HEK293 (cell line): ENCODE data around the gene SEC23B.

Source experiments
- CTCF ChIA-PET: fragments of 350-600 bp; formaldehyde crosslinking; extraction: SDS; loops from one replicate; lab custom pipeline; 2021; ENCODE audit warnings: antibody characterized with exemption; lab: Yijun Ruan, JAX
- POLR2A ChIA-PET: fragments of 300-600 bp; formaldehyde crosslinking; extraction: SDS; loops from one replicate; lab custom pipeline; 2020; ENCODE audit warnings: antibody characterized with exemption, inconsistent platforms; lab: Yijun Ruan, JAX
- H3K27ac ChIP-seq: fragments of 200-500 bp; sonication (Bioruptor generic); 2 replicates; pipeline ENCODE4 v1.5.1; 2014; ENCODE audit warnings: low read depth, low read length, control low read depth, inconsistent platforms; ENCODE audit errors: extremely low read depth
- H3K36me3 ChIP-seq, 2 experiments: fragments of 200-500 bp in 1 of 2; sonication (Bioruptor generic) in 1 of 2; 1 replicate in 1 of 2; 2 replicates in 1 of 2; pipeline ENCODE4 v1.5.1; 2014 to 2017; ENCODE audit warnings: inconsistent platforms in 2 of 2, low read length in 2 of 2; ENCODE audit not compliant: control insufficient read depth in 2 of 2, insufficient read depth in 1 of 2
- H3K4me1 ChIP-seq: fragments of 200-500 bp; sonication (Bioruptor generic); 2 replicates; pipeline ENCODE4 v1.5.1; 2014; ENCODE audit warnings: mild to moderate bottlenecking, low read length, inconsistent platforms; ENCODE audit not compliant: control insufficient read depth, insufficient read depth
- H3K4me3 ChIP-seq: 2 replicates; pipeline ENCODE4 v1.5.1; 2011; ENCODE audit warnings: low read depth, mild to moderate bottlenecking, control low read depth, low read length, moderate library complexity
- H3K9me3 ChIP-seq: fragments of 200-500 bp; sonication (Bioruptor generic); 2 replicates; pipeline ENCODE4 v1.5.1; 2014; ENCODE audit warnings: low read depth, low read length, inconsistent platforms; ENCODE audit not compliant: control insufficient read depth, insufficient read depth
- IKZF3 ChIP-seq: fragments of 450-650 bp; IDR thresholded peaks from 2 replicates; pipeline ENCODE4 v1.5.0; 2018; ENCODE audit warnings: missing biosample characterization, mild to moderate bottlenecking, missing genetic modification characterization, moderate library complexity
- WT1 ChIP-seq: fragments of 450-650 bp; formaldehyde crosslinking; IDR thresholded peaks from 2 replicates; pipeline ENCODE4 v1.5.1; 2016; ENCODE audit warnings: missing biosample characterization, missing genetic modification characterization
- ZNF335 ChIP-seq: fragments of 450-650 bp; formaldehyde crosslinking; conservative IDR thresholded peaks from 2 replicates; pipeline ENCODE4 v1.5.1; 2016; ENCODE audit warnings: missing biosample characterization, missing genetic modification characterization
- ZNF585B ChIP-seq: fragments of 450-650 bp; formaldehyde crosslinking; IDR thresholded peaks from 2 replicates; pipeline ENCODE4 v1.5.1; 2016; ENCODE audit warnings: missing biosample characterization, missing genetic modification characterization
- ZNF692 ChIP-seq: fragments of 450-650 bp; formaldehyde crosslinking; IDR thresholded peaks from 2 replicates; pipeline ENCODE4 v1.5.1; 2016; ENCODE audit warnings: missing biosample characterization, missing genetic modification characterization
- ZNF830 ChIP-seq: fragments of 450-650 bp; IDR thresholded peaks from 2 replicates; pipeline ENCODE4 v1.5.0; 2018; ENCODE audit warnings: missing biosample characterization, missing genetic modification characterization, low read depth, mild to moderate bottlenecking, moderate library complexity
- ZNF843 ChIP-seq: fragments of 450-650 bp; formaldehyde crosslinking; IDR thresholded peaks from 2 replicates; pipeline ENCODE4 v1.5.1; 2016; ENCODE audit warnings: missing biosample characterization, missing genetic modification characterization

The SEC23B gene

DNA sequence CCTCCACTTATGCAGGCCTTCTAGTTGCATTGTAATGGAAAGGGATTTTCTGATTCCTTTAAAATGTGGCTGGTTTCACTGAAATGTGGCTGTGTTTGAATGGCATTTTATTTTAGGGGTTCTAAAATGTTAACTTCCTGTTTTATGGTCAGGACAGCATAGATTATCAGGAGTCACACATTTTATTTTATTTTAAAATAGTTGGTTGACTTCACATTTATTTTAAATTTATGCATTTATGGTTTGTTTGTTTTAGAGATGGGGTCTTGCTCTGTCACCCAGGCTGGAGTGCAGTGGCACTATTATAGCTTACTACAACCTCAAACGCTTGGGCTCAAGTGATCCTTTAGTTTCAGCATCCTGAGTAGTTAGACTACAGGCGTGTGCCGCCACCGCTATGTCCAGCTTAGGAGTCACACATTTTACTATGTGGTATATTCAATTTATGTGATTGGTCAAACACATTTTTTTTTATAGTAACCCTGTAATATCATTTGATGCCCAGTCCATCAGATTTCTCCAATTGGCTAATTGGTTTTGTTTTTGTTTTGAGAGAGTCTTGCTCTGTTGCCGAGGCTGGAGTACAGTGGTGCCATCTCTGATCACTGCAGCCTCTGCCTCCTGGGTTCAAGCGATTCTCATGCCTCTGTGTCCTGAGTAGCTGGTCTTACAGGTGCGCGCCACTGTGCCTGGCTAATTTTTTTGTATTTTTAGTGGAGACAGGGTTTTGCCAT lies 82.4 kb downstream of the SEC23B start:
- Histone ChIP-seq H3K36me3 (peaks cover 0 to 7% of the 10 kb centered on the region in 2 experiments; a peak in 1 of 3 replicates), H3K4me3 (no peak overlapping the region), H3K4me1 (no peaks in the 10 kb centered on the region), H3K27ac (no peak overlapping the region), H3K9me3 (no peaks in the 10 kb centered on the region)
- ChIA-PET POLR2A (no interaction called here), CTCF (interaction anchor here (1.8 kb wide), 1 partner anchor 42 kb away, joined by 6 read pairs; no protein-coding TSS in a partner anchor)
- TF ChIP-seq ZNF692 (tag by site-specific recombination) (no peak), ZNF335 (peak; percentile 22)

DNA sequence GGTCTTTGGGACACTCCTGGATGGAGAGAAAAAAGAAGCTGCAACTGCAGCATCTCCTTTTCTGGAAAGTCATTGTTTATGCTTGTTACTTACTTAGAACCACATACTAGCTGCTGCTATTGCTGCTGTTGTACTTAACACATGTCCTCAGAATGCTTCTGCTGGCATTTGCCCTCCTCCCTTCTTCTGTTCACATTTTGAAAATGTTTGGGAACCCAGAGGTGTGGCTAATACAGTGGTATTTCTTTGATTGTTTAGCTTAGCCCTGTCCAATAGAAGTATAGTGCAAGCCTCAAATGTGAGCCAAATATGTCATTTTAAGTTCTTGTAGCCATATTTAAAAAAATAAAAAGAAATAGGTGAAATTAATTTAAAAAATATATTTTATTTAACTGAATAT lies 88.5 kb downstream of the SEC23B start:
- Histone ChIP-seq H3K27ac (no peak overlapping the region), H3K9me3 (no peaks in the 10 kb centered on the region), H3K4me3 (no peak overlapping the region), H3K4me1 (no peaks in the 10 kb centered on the region), H3K36me3 (peaks cover 5 to 24% of the 10 kb centered on the region in 2 experiments; a peak in 2 of 3 replicates)
- CTCF ChIA-PET: interaction anchor here (1.0 kb wide), 1 partner anchor 15 kb away, joined by 3 read pairs; no protein-coding TSS in a partner anchor
- POLR2A ChIA-PET: no interaction called here
- no peak for TF ChIP-seq WT1 (tag by site-specific recombination)

DNA sequence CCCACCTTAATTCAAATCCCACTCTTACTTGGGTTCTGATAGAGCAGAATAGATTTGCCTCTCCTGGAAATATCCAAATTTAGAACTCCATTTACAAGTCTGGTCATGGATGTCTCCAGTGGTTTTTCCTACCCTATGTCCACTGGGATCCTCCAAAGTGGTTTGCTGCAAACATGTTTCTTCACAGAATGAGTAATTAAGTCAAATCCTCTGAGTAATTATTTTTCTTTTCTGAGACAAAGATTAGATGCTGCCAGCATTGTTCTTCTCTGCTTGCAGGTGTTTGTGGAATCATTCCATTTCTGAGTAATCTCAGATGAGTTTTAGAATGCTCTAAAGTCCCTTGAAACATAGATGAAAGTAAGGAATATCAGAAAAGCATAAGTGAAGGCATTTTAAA lies 102.0 kb downstream of the SEC23B start:
- TF ChIP-seq ZNF843 (tag by site-specific recombination): no peak
- no peak for TF ChIP-seq ZNF585B (tag by site-specific recombination)
- TF ChIP-seq IKZF3 (tag by site-specific recombination): 0 out of 2 replicates have a peak, but pooled peaks have one; percentile 16
- TF ChIP-seq ZNF830 (tag by site-specific recombination): no peak
- ChIA-PET CTCF (no interaction called here), POLR2A (no interaction called here)
- no peak overlapping the region for H3K4me3 ChIP-seq
- H3K4me1 ChIP-seq: no peaks in the 10 kb centered on the region
- no peaks in the 10 kb centered on the region for H3K9me3 ChIP-seq
- H3K36me3 ChIP-seq: no peaks in the 10 kb centered on the region
- no peak overlapping the region for H3K27ac ChIP-seq
